Measurements from ENCODE around the gene NRXN2.

Gene NRXN2

DNA sequence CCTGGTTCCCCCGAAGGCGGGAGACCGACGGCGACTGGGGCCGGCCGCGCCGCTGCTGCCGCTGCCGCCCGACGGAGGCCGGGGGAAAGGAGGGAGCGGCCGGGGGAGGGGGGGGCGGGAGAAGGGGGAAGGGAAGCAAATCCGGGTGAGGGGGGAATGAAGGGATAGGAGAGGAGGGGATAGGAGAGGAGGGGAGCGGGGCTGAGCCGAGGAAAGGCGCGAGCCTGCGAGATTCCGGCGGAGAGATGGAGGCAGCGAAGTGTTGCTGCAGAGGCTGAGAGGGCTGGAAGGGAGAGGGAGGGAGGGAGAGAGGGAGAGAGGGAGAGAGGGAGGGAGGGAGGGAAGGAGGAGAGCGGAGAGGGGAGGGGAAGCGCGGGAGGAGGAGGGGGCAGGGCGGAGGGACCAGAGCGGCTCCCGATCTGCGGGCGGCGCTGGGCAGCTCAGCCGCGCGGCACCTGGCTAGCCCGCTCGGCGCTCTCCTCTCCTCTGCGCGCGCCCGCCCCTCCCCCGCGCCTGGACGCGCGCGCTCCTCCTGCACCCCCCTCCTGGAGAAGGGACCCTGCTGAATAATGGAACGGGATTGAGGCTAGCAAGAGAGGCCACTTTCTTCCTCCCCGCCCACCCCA lies 79.6 kb downstream of the NRXN2 start:
- no peak for DNase-seq

DNA sequence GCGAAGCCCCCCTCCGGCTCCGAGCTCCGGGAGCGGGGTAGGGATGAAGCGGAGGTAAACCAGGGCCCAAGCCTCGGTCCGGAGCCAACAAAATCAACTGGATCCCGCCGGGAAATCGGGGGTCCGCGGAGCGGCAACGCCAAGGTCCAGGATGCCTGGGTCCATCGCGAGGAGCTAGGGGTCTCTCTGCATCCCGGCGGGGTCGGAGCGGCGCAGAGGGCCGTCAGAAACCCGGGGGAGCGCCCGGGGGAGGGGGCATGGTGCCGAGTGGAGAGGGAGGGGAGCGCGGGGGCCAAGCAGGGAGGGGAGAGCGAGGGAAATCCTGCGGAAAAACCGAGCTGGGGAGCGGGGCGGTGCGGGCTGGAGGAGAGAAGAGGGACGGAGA lies 80.1 kb downstream of the NRXN2 start:
- DNase-seq: no peak

DNA sequence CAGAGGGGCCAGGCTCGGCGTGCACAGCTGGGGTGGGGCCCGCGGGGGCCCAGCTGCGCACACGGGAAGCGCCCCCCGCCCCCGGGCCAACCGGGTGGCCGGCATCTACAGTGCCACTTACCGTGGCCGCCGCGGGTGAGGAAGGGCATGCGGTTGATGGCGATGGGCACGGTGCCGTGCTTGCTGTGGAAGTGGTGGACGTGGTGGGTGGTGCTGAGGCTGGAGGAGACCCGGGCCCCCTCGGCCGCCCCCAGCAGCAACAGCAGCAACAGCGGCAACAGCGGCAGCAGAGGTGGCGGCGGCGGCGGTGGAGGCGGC lies 80.6 kb downstream of the NRXN2 start:
- no peak for DNase-seq

DNA sequence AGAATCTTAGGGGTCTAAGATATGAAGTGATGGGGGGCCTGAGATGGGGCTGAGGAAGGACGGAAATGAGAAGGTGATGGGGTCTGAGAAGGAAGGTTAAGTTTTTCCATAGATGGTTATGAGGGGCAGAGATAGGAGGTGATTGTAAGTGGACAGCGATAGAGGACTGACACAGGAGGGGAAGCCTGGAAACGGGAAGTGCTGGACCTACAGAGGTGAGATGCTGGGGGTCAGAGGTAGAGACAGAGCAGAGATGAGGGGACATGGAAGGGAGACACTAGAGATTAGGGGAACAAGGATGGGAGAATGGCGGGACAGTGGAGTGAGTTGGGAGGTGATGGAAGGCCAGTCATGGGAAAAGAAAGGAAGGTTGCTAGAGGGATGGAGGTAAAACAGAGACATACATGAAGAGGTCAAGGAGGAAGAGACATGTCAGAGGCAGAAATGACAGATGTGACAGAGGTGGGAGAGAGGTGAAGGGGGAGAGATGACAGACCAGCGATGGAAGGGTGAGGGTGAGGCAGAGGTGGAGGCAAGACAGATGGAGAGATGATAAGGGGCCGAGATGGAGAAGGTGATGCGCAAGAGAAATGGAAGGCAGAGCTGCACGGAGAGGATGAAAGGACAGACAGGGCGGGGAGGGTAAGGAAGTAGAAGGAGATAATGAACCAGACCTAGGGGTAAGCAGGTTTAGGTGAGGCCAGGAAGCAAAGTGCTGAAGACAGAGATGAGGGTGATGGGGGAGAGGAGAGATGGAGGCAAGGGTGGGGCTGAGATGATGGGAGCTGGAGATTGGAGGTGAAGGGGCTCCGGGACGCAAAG lies 81.2 kb downstream of the NRXN2 start:
- no peak for DNase-seq

DNA sequence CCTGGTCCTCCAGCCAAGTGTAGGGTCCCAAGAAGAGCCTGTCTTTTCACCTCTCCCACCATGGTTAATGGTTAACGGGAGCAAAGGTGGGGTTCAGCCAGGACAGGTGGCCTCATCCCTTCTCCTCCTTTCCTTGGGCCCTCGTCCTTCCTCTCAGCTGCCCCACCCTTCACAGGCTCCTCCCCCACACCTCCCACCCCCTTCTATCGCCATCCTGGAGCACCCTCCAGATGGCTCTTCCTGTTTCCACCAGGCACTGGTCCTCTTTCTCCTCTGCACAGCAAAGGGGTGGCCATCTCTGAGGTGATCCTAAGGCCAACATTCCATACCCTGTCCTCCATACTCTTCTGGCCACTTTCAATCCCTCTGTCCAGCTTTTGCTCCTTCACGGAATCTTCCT lies 83.1 kb downstream of the NRXN2 start:
- no peak for DNase-seq

DNA sequence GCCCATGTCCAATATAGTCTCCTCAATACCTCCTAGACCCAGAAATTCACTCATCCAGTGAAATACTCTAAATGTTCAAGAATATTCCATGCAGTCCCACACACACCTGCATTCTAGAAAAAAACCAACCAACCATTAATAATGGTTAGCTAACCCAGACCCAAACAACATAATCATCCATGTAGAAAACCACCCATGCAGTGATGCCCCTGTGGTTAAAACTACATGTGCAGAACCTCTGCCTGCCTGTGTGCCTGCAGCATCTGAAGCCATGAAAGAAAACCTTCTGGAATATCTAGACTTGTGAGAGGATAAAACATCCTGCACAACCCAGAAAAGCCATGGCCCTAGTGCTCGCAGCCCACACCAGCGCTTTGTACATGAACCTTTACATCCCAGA lies 84.2 kb downstream of the NRXN2 start:
- DNase-seq: no peak

DNA sequence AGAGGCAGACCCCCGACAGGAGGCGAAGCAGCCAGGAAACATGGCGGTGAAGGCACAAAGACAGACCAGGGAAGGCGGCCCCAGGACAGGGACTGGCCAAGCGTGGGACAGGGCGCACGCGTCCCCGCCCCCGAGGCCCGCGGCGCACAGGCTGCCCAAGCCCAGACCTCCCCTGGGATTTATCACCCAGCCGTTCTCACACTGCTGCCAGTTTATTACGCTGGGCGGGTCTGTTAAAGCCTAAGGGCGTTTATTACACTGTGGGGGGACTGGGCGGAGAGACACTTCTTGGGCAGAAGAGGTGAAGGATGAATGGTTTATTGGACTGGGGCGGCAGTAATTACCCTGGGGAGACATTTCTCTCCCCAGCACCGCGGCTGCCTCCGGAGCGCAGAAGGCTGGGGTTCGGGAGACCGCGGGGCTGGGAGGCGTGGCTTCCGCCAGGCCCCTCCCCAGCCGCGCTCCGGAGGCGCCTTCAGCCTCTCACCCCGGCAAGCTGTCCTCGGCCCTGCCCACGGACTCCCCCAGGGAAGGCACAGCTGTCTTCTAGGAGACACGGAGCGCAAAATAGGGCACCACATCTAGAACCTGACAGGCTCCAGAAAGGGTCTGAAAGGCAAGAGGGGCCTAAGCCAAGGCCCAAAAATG lies 84.9 kb downstream of the NRXN2 start:
- no peak for DNase-seq

DNA sequence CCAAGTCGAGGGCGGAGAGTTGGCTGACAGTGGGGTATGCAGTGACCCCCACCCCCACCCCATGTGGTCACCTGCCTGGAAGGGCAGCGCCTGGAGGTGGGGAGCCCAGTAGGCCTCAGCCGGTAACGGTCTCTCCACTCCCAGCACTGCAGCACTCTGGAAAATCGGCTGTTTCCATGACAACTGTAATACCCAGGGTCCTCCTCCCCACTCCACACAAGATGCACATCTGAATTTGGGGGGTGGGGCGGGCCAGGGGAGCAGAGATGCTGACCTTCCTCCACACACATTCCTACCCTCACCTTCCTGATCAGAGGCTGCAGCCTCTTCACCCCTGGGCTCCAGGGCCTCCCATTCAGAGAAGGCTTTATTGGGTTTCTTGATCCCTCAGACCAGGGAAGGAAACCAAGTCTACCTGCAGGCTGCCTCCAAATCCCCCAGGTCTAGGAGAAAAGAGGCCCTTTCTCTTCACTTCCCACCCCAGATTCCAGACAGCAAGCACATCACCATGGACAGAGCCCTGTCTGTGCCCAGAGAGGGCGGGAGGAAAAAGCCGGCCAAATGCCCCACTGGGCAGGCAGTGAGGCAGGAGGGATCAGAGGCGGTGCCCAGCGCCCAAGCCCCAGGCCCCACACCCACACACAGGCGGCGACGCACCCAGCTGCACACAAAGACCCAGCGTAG lies 85.5 kb downstream of the NRXN2 start:
- no peak for DNase-seq

DNA sequence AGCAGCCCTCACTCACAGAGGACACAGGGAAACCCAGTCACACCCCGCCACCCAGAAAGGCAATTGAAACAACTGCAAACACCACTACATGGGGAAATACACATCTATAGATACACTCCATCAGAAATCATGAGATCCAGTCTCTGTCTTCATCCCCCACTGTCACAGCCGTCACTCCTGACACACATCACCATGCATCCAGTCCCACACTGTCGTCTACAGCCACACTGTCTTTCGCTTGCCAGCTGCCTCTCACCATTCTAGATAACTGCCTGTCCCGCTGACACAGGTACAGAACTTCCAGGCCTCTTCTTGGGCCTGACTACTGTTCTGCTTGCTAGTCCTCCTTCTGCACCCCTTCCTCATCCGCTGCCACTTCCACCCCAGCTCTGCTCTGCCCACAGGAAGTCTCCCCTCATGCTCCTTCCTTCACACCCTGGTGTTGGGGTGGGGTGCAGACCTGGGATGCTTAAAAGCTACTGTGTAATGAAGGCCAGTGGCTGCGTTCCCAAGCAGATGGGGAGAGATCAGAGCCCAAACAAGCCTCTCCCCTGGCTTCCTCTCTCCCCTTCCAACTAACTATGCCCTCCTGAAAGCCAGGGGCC lies 89.3 kb downstream of the NRXN2 start:
- no peak for DNase-seq

DNA sequence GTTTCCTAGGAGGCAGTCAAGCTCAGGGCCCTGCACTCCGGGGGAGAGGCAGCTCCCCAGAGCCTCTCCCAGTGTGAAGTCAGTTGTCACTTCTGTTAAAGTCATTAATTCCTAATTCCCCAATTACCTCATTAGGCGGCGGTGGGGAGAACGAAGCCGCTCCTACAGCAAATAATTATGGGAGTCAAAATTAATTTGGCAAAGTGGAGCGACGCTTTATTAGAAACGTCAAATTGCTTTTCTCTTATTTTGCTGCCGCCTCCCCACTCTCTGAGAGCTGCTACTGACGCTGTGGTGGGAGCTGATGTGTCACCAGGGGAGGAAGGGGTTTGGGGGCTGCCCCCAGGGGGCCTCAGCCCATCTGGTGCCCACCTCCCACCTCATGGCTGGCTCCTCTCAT lies 90.3 kb downstream of the NRXN2 start:
- DNase-seq: no peak

DNA sequence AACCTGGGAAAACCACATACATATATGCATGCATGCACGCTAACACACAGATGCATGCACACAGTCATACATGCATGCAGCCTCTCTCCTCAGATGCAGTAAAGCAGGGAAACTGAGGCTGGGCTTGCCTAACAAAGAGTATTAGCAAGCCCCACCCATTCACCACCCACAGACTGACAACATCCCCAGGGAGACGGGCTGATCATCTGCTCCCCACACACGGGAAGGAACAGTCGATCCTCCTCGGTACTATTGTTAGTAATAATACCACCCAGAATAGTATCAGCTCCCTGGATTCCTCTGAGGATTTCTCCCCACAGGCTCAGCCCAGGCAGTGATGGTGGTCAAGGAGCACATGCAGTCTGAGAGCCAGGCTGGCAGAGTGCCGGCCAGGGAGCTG lies 90.8 kb downstream of the NRXN2 start:
- no peak for DNase-seq

DNA sequence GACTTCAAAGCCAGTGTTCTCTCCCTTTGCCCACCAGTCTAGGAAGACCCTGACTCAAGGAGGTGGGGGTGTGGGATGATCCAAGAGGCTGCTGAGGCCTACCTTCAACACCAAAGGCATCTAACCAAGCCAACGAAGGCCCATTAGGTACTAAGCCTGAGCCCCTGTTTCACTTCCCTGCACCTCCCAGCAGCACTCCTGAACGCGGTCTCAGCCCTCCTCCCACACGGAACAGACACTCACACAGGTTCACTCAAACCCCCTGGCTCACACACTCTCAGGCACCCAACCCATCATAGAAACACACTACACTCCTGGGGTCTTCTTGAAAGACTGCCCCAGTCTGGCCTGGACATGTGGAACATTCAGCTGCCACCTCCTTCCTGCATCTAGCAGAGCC lies 91.3 kb downstream of the NRXN2 start:
- no peak for DNase-seq

DNA sequence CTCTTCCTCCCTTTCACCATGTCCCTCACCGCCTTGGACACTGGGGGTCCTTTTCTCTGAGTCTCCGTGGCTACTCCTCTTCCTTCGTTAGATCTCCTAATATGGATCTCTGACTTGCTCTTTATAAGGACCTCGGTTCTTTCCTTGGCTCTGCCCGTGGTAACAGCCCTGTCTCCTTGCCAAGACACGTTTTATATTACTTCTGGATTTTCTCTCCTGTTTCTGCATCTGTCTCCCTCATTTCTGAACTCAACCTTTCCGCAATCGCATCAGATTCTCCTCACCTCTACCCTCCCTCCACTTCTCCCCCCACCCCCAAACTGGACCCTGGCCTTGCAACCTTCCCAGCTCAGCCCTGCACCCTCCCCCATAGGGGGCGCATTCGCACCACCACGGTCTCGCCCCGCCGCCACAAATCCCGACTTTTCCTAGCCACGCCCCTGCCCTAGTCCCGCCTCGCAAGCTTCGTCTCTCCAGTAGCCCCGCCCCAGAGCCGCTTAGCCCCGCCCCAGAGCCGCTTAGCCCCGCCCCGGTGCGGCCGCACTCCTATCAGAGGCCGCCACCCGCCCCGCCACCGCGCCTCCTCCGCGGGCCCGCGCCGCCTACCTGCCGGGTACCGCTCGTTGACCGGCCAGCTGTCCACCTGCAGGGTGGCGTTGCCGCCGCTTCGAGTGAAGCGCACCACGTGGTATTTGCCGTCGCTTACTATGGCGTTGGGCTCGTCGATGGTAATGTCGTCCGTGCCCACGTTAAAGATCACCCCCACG lies 93.0 kb downstream of the NRXN2 start:
- DNase-seq: no peak

DNA sequence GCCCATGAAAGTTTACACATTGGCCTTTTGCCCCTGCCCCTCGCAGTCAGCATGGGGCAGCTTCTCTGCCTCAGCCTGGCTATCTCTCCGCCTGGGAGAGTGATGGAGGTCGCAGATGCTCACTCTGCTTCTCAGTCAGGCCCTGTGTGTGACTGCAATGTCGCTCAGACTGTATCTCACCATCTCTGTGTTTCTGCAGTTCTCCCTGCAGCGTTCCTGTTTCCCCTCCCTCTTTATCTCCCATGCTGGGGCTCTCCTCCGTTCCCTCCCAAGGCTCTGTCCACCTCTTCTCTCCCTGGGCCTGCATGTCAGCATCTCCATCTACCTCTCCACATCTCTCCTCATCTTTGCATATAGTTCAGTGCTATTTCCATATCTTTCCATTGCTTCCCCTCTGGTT lies 93.9 kb downstream of the NRXN2 start:
- no peak for DNase-seq

DNA sequence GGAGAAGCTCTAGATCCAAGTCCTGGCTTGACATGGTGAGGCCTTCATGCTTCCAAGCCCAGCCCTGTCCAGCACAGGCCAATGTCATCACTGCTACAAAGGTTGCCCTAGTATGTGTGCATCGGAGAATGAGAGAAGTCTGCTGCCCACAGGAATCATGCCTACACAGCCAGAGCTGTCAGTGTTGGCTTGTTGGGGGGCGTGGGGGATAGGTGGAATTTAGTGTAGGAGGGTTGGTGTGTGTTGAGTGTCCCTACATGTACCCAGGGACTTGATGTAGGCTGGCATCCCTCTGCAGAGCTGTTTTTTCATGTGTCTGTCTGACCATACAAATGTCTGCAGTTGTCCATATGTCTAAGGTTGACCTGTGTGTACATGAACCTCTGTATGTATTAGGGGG lies 94.4 kb downstream of the NRXN2 start:
- no peak for DNase-seq

DNA sequence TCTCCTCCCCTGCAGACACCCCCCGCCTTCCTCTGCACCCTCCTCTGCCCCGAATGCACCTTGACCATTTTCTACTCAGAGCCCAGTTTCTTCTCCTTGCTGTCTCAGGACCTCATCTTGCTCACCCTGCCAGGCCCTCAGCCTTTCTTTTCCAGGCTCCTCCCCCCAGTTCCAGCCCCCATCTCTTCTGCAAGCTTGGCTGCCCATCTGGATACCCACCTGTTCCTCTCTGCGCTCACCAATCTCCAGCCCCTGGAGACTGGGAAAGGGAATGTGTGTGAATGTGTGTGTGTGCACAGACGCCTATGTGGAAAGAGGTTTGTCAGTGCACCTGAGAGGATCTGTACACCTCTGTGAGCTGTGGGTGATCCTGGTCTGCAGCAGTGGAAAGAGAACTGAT lies 95.6 kb downstream of the NRXN2 start:
- DNase-seq: no peak

DNA sequence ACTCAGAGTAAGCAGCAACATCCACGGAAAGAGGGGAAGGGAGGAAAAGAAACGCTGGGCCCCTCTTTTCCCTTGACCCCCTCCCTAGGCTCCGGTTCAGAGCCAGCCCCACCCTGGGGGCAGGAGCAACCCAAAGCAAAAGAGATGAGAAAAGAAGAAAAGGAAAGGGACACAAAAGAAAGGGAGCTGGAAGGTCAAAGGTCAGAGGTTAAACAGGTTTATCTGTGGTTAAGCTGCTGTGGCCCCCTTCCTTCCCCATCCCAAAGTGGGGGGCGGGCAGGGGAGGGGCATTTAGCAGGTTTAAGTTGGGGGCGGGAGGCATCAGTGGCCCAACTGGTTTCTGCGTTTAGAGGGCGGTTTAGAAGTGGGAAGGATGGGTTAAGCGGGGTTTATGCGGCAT lies 96.4 kb downstream of the NRXN2 start:
- no peak for DNase-seq

DNA sequence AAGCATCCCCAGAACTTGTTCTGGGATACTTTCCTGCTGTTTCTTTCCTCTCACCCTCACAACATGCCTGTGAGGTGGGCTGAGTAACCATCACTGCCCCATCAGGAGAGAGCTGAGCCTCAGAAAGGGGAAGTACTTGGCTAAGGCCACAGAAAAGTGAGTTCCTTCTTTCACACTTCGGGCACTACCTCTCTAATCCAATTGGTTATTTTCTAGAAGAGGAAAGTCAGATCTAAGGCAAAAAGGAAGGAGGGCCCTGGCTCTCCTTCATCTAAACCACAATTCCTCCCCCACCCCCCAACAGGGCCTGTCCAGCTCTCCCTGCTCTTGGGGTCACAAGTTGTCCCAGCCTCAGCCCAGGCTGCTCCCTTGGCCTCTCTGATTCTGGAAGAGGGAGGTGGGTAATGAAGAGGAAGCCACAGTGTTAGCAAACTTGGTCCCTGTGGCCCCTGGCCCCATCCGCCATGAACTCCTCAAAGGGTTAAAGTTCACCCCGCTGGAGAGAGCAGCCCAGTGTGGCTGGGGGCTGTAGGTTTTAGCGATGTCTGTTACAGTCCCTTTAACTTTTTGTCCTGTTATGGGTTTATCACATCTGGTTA lies 98.0 kb downstream of the NRXN2 start:
- DNase-seq: no peak

DNA sequence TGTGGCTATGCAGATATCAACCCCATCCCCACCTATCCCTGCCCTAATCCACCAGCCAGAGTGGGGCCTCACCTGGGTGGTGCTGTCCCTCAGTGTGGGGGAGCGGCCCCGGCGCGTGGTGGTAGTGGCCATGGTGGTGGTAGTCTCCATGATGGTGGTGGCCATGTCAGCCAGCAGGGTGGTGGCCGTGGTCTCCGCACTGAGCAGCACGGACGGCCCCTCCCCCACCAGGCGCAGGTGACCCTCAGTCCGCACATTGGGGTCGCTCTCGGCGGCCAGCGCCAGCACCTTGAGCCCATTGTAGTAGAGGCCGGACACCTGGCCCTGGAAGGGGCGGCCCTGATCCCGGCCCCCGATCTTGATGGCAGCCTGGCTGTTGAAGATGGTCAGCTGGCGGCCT lies 100.3 kb downstream of the NRXN2 start:
- DNase-seq: no peak

DNA sequence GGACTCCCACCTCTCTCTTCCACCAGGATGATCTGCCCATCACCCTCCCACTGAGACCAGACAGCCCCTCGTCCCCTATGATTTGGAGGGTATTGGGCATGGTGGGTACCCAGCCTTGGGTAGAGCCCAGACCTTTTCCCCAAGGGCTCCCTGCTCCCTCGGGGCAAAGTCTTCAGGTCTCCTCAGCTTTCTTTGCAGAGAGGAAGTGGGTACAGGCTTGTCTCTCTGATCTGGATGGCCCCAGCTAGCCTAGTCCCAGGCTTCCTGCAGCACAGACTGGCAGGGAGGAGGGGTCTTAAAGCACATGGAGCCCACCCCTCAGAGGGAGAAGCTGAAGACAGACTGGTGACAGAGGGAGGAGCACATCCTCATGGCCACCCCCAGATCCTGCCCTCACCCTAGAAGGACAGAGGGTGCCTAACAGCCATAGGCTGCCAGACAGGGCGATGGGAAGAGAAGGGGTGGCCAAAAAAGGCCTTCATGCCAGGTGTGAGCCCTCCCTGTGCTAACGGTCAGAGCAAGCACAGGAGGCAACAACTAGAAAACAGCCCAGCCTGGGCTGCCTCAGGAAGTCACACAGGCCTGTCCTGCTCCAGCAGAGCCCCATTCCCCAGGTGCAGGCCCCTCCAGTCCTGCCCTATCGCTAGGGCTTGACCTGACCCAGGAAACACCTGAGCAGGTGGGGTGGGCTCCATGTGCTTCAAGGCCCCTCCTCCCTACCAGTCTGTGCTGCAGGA lies 101.5 kb downstream of the NRXN2 start:
- DNase-seq: no peak

DNA sequence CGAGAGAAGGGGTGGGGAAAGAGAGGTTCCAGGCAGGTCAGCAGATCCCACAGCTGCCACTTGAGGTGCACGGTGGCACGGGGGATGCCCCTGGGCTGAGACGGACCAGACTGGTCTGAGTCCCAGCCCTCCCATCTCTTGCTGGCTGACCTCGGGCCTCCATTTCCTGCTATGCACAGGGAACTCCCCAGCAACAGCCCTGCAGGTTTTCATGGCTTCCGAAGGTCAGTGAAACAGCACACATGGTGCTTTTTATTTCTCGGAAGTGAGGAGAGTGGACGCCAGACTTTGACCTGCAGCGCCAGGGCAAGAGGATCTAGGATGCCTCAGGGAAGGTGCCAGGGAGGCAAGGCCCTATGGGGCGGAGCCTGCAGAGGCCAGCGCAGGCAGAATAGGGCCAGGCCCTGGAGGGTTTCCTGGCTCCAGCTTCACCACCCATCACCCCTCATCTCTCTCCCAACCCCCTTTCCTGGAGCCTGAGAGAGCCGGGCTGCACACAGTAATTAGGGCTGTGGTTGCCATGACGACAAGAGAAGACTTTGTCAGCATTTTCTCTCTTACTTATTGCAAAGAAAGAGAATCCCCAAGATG lies 102.5 kb downstream of the NRXN2 start:
- no peak for DNase-seq
